SK-N-SH treated with all-trans-retinoic acid at 6 μM for 48 hours (cell line): ENCODE measurements around the gene CEP164.

Experiments used
- ATAC-seq: fragments of 200-7000 bp; cut with Tn5 transposase; 3 replicates; pipeline ENCODE4 v1.9.1; 2020; ENCODE audit warnings: mild to moderate bottlenecking, moderate library complexity
- ARNTL ChIP-seq: fragments of 450-650 bp; formaldehyde crosslinking; IDR thresholded peaks from 2 replicates; pipeline ENCODE4 v1.5.0; 2020; ENCODE audit warnings: low read depth, mild to moderate bottlenecking, moderate library complexity, borderline replicate concordance
- BACH2 ChIP-seq: fragments of 250-450 bp; sonication (Bioruptor Pico); IDR thresholded peaks from 2 replicates; pipeline ENCODE4 v1.9.0; 2021; ENCODE audit warnings: mild to moderate bottlenecking, borderline replicate concordance
- CSDC2 ChIP-seq: fragments of 250-450 bp; sonication (Bioruptor Pico); IDR thresholded peaks from 2 replicates; pipeline ENCODE4 v1.5.0; 2020; ENCODE audit warnings: mild to moderate bottlenecking, moderate library complexity
- GLIS3 ChIP-seq: fragments of 250-450 bp; sonication (Bioruptor Pico); IDR thresholded peaks from 2 replicates; pipeline ENCODE4 v1.5.0; 2020; ENCODE audit warnings: mild to moderate bottlenecking, moderate library complexity
- ISL1 ChIP-seq: fragments of 250-450 bp; sonication (Bioruptor Pico); IDR thresholded peaks from 2 replicates; pipeline ENCODE4 v2.1.2; 2022; ENCODE audit warnings: mild to moderate bottlenecking, moderate library complexity
- OSR1 ChIP-seq: fragments of 250-450 bp; sonication (Bioruptor Pico); IDR thresholded peaks from 2 replicates; pipeline ENCODE4 v1.8.0; 2022; ENCODE audit warnings: moderate library complexity, mild to moderate bottlenecking, inconsistent platforms
- PPARA ChIP-seq: fragments of 250-450 bp; sonication (Bioruptor Pico); IDR thresholded peaks from 2 replicates; pipeline ENCODE4 v1.5.0; 2020; ENCODE audit warnings: mild to moderate bottlenecking, borderline replicate concordance
- RARB ChIP-seq: fragments of 250-450 bp; sonication (Bioruptor Pico); IDR thresholded peaks from 2 replicates; pipeline ENCODE4 v1.8.0; 2021; ENCODE audit warnings: mild to moderate bottlenecking, moderate library complexity
- SNAI2 ChIP-seq: fragments of 250-450 bp; sonication (Bioruptor Pico); IDR thresholded peaks from 2 replicates; pipeline ENCODE4 v1.5.0; 2020; ENCODE audit warnings: mild to moderate bottlenecking, moderate library complexity
- TOX ChIP-seq: fragments of 250-450 bp; sonication (Bioruptor Pico); IDR thresholded peaks from 2 replicates; pipeline ENCODE4 v1.8.0; 2021; ENCODE audit warnings: mild to moderate bottlenecking, moderate library complexity, borderline replicate concordance
- ZC3H10 ChIP-seq: fragments of 250-450 bp; sonication (Bioruptor Pico); IDR thresholded peaks from 2 replicates; pipeline ENCODE4 v1.5.1; 2021; ENCODE audit warnings: mild to moderate bottlenecking, moderate library complexity
- ZFP3 ChIP-seq: fragments of 250-450 bp; sonication (Bioruptor Pico); IDR thresholded peaks from 2 replicates; pipeline ENCODE4 v1.5.0; 2020; ENCODE audit warnings: mild to moderate bottlenecking, moderate library complexity
- ZFP30 ChIP-seq: fragments of 450-650 bp; formaldehyde crosslinking; IDR thresholded peaks from 2 replicates; pipeline ENCODE4 v1.5.0; 2022; ENCODE audit warnings: mild to moderate bottlenecking, moderate library complexity
- ZNF565 ChIP-seq: fragments of 450-650 bp; formaldehyde crosslinking; conservative IDR thresholded peaks from 2 replicates; pipeline ENCODE4 v1.5.0; 2020; ENCODE audit warnings: low read depth, mild to moderate bottlenecking, moderate library complexity
- ZNF70 ChIP-seq: fragments of 450-650 bp; formaldehyde crosslinking; IDR thresholded peaks from 2 replicates; pipeline ENCODE4 v1.5.0; 2020; ENCODE audit warnings: mild to moderate bottlenecking, moderate library complexity
- ZNF8 ChIP-seq: fragments of 450-650 bp; formaldehyde crosslinking; IDR thresholded peaks from 2 replicates; pipeline ENCODE4 v1.5.0; 2020; ENCODE audit warnings: mild to moderate bottlenecking, moderate library complexity
- TF ChIP-seq, protein P1 (sequence below): fragments of 250-450 bp; sonication (Bioruptor Pico); IDR thresholded peaks from 2 replicates; pipeline ENCODE4 v1.8.0; 2021; ENCODE audit warnings: low read depth, mild to moderate bottlenecking, moderate library complexity, borderline replicate concordance
- TF ChIP-seq, protein P2 (sequence below): fragments of 250-450 bp; sonication (Bioruptor Pico); IDR thresholded peaks from 2 replicates; pipeline ENCODE4 v1.5.0; 2020; ENCODE audit warnings: mild to moderate bottlenecking, moderate library complexity
- TF ChIP-seq, protein P3 (sequence below): fragments of 250-450 bp; sonication (Bioruptor Pico); IDR thresholded peaks from 2 replicates; pipeline ENCODE4 v1.8.0; 2020; ENCODE audit warnings: mild to moderate bottlenecking, moderate library complexity, borderline replicate concordance
- TF ChIP-seq, protein P4 (sequence below): fragments of 250-450 bp; sonication (Bioruptor Pico); IDR thresholded peaks from 2 replicates; pipeline ENCODE4 v1.5.1; 2020; ENCODE audit warnings: low read depth, mild to moderate bottlenecking, moderate library complexity

Gene CEP164

DNA sequence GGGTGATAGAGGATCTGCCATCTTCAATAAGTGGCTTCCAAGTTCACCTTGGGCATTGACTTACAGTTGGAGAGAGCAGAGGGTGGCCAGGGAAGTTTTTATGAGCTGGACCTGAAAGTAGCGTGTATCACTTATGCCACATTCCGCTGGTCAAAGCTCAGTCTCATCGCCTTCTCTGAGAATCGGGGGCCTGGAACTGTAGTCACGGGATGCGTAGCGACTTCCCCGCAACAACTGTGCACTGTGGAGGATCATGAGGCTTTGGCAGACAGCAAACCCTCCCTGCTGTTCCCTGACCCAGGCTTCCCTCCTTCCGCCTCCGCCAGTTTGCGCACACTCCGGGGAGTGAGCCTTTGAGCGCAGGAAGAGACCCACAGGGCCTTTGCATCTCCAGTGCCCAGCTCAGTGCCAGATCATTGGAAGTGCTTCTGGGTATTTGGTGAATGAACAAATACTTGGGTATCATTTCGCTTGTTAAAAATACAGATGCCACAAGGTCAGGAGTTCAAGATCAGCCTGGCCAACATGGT, 95.5 kb downstream of the CEP164 start:
- ATAC-seq: no peak
- no peak for TF ChIP-seq ZNF8 (CRISPR knock-in tag)
- no peak for TF ChIP-seq ARNTL (CRISPR knock-in tag)
- TF ChIP-seq GLIS3 (CRISPR knock-in tag): no peak
- TF ChIP-seq ISL1: no peak
- TF ChIP-seq CSDC2 (CRISPR knock-in tag): no peak
- TF ChIP-seq, protein P1, sequence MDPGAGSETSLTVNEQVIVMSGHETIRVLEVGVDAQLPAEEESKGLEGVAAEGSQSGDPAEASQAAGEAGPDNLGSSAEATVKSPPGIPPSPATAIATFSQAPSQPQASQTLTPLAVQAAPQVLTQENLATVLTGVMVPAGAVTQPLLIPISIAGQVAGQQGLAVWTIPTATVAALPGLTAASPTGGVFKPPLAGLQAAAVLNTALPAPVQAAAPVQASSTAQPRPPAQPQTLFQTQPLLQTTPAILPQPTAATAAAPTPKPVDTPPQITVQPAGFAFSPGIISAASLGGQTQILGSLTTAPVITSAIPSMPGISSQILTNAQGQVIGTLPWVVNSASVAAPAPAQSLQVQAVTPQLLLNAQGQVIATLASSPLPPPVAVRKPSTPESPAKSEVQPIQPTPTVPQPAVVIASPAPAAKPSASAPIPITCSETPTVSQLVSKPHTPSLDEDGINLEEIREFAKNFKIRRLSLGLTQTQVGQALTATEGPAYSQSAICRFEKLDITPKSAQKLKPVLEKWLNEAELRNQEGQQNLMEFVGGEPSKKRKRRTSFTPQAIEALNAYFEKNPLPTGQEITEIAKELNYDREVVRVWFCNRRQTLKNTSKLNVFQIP (CRISPR knock-in tag): no peak
- no peak for TF ChIP-seq SNAI2 (CRISPR knock-in tag)
- TF ChIP-seq, protein P2, sequence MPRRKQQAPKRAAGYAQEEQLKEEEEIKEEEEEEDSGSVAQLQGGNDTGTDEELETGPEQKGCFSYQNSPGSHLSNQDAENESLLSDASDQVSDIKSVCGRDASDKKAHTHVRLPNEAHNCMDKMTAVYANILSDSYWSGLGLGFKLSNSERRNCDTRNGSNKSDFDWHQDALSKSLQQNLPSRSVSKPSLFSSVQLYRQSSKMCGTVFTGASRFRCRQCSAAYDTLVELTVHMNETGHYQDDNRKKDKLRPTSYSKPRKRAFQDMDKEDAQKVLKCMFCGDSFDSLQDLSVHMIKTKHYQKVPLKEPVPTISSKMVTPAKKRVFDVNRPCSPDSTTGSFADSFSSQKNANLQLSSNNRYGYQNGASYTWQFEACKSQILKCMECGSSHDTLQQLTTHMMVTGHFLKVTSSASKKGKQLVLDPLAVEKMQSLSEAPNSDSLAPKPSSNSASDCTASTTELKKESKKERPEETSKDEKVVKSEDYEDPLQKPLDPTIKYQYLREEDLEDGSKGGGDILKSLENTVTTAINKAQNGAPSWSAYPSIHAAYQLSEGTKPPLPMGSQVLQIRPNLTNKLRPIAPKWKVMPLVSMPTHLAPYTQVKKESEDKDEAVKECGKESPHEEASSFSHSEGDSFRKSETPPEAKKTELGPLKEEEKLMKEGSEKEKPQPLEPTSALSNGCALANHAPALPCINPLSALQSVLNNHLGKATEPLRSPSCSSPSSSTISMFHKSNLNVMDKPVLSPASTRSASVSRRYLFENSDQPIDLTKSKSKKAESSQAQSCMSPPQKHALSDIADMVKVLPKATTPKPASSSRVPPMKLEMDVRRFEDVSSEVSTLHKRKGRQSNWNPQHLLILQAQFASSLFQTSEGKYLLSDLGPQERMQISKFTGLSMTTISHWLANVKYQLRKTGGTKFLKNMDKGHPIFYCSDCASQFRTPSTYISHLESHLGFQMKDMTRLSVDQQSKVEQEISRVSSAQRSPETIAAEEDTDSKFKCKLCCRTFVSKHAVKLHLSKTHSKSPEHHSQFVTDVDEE (CRISPR knock-in tag): no peak
- TF ChIP-seq OSR1 (CRISPR knock-in tag): no peak
- TF ChIP-seq RARB: no peak
- no peak for TF ChIP-seq ZFP3

DNA sequence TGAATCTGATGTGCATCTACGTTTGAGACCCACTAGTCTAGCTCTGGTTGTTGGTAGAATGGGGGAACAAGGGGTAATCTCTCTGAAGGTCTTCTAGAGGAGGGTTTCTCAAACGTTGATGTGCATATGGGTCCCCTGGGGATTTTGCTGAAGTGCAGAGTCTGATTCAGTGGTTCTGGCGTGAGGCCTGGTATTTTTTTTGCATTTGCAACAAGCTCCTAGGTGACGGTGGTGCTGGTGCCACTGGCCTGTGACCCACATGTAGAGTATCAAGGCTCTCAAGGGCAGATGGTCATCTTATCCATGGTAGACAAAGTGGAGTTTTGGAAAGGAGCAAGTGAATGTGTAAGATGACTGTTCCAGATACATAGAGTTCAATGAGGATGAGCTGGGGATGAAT, 97.1 kb downstream of the CEP164 start:
- ATAC-seq: no peak
- TF ChIP-seq PPARA (CRISPR knock-in tag): no peak
- no peak for TF ChIP-seq ZFP30
- no peak for TF ChIP-seq OSR1 (CRISPR knock-in tag)
- no peak for TF ChIP-seq CSDC2 (CRISPR knock-in tag)
- TF ChIP-seq, protein P2 (CRISPR knock-in tag): no peak
- TF ChIP-seq SNAI2 (CRISPR knock-in tag): no peak
- TF ChIP-seq GLIS3 (CRISPR knock-in tag): no peak
- no peak for TF ChIP-seq RARB
- TF ChIP-seq ZNF70 (CRISPR knock-in tag): no peak
- TF ChIP-seq, protein P3, sequence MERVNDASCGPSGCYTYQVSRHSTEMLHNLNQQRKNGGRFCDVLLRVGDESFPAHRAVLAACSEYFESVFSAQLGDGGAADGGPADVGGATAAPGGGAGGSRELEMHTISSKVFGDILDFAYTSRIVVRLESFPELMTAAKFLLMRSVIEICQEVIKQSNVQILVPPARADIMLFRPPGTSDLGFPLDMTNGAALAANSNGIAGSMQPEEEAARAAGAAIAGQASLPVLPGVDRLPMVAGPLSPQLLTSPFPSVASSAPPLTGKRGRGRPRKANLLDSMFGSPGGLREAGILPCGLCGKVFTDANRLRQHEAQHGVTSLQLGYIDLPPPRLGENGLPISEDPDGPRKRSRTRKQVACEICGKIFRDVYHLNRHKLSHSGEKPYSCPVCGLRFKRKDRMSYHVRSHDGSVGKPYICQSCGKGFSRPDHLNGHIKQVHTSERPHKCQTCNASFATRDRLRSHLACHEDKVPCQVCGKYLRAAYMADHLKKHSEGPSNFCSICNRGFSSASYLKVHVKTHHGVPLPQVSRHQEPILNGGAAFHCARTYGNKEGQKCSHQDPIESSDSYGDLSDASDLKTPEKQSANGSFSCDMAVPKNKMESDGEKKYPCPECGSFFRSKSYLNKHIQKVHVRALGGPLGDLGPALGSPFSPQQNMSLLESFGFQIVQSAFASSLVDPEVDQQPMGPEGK (CRISPR knock-in tag): no peak

DNA sequence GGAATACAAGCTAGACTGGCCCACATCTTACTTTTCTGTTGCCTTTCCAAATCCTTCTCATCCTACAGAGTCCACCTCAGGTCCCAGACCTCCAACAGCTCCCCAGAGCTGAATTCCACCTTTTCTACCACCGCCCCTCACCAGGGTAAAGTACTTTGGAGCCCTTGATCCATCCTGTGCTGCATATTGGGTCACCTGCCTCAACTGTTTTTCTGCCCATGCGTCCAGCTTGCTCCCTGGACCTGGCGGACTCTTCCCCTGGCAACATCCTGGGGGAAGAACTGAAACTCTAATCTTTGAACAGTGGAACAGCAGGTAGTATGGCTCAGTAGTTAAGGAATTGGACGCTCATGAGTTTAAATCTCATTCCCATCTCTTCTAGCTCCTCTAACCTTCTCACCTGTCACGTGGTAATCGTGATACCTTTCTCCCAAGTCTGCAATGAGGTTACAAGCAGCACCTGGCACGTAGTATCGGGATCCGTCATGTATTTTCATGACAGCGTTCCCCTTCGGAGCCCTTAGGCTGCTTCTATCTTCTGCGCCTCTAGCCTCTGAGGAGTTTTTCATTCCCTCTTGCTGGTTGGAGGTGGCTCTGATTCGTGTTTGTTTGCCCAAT, 98.1 kb downstream of the CEP164 start:
- ATAC-seq: no peak
- TF ChIP-seq CSDC2 (CRISPR knock-in tag): no peak
- TF ChIP-seq BACH2 (CRISPR knock-in tag): no peak
- no peak for TF ChIP-seq ZNF565
- no peak for TF ChIP-seq RARB
- no peak for TF ChIP-seq ZC3H10 (CRISPR knock-in tag)
- no peak for TF ChIP-seq SNAI2 (CRISPR knock-in tag)
- TF ChIP-seq ZNF70 (CRISPR knock-in tag): no peak
- no peak for TF ChIP-seq OSR1 (CRISPR knock-in tag)
- no peak for TF ChIP-seq PPARA (CRISPR knock-in tag)
- TF ChIP-seq, protein P2 (CRISPR knock-in tag): no peak
- TF ChIP-seq ZFP3: no peak
- TF ChIP-seq ZFP30: no peak
- TF ChIP-seq, protein P4, sequence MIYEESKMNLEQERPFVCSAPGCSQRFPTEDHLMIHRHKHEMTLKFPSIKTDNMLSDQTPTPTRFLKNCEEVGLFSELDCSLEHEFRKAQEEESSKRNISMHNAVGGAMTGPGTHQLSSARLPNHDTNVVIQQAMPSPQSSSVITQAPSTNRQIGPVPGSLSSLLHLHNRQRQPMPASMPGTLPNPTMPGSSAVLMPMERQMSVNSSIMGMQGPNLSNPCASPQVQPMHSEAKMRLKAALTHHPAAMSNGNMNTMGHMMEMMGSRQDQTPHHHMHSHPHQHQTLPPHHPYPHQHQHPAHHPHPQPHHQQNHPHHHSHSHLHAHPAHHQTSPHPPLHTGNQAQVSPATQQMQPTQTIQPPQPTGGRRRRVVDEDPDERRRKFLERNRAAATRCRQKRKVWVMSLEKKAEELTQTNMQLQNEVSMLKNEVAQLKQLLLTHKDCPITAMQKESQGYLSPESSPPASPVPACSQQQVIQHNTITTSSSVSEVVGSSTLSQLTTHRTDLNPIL (CRISPR knock-in tag): no peak
- no peak for TF ChIP-seq GLIS3 (CRISPR knock-in tag)
- TF ChIP-seq TOX (CRISPR knock-in tag): no peak
- no peak for TF ChIP-seq ARNTL (CRISPR knock-in tag)
- TF ChIP-seq, protein P1 (CRISPR knock-in tag): no peak
